ENCODE results near the gene HBE1.
"Not testable (repeated sequence)": the region's sequence is repeated elsewhere in the genome, so short reads cannot be mapped to it uniquely, and the experiment has no call there.

The HBE1 gene

GRCh38 chr11:5269715-5270147, at the start of gene HBE1:
HBE1 (minus strand) TSS chr11:5269945; CDS start chr11:5269890, 55 bp downstream.
- DNase-seq = no peak

GRCh38 chr11:5317292-5317691, 47.5 kb upstream of the HBE1 start:
- DNase-seq = no peak

- not testable (repeated sequence) for DNase-seq
Observed at GRCh38 chr11:5313326-5314023, 43.7 kb upstream of the HBE1 start.

- no peak for DNase-seq
Observed at GRCh38 chr11:5310423-5310822, 40.7 kb upstream of the HBE1 start.

GRCh38 chr11:5307256-5308019, 37.7 kb upstream of the HBE1 start:
- no peak for DNase-seq

- DNase-seq = no peak
Observed at GRCh38 chr11:5304046-5304445, 34.3 kb upstream of the HBE1 start.

- no peak for DNase-seq
Observed at GRCh38 chr11:5303626-5304025, 33.9 kb upstream of the HBE1 start.

- no peak for DNase-seq
Observed at GRCh38 chr11:5301846-5302245, 32.1 kb upstream of the HBE1 start, which contains the start of gene OR51B4. OR51B4 (minus strand) TSS chr11:5301946; CDS start chr11:5301946, 0 bp downstream.

GRCh38 chr11:5300251-5300650, 30.5 kb upstream of the HBE1 start:
- no peak for DNase-seq

GRCh38 chr11:5298451-5298850, 28.7 kb upstream of the HBE1 start:
- DNase-seq = no peak

- no peak for DNase-seq
Observed at GRCh38 chr11:5297721-5298323, 28.1 kb upstream of the HBE1 start.

- not testable (repeated sequence) for DNase-seq
Observed at GRCh38 chr11:5294342-5294995, 24.7 kb upstream of the HBE1 start.

GRCh38 chr11:5293028-5293427, 23.3 kb upstream of the HBE1 start:
- no peak for DNase-seq

GRCh38 chr11:5291207-5291838, 21.6 kb upstream of the HBE1 start:
- no peak for DNase-seq

- DNase-seq = no peak
Observed at GRCh38 chr11:5290106-5290505, 20.4 kb upstream of the HBE1 start.

- no peak for DNase-seq
Observed at GRCh38 chr11:5289696-5290095, 20.0 kb upstream of the HBE1 start.

- no peak for DNase-seq
Observed at GRCh38 chr11:5288906-5289550, 19.3 kb upstream of the HBE1 start.

- DNase-seq = no peak
Observed at GRCh38 chr11:5288108-5288905, 18.6 kb upstream of the HBE1 start.

GRCh38 chr11:5286901-5287300, 17.2 kb upstream of the HBE1 start:
- no peak for DNase-seq

- no peak for DNase-seq
Observed at GRCh38 chr11:5286351-5286750, 16.6 kb upstream of the HBE1 start.

GRCh38 chr11:5285703-5286340, 16.1 kb upstream of the HBE1 start:
- no peak for DNase-seq

All from CD4-positive, alpha-beta T cell treated with Interleukin-17A for 1 hour (primary cell).